GM12865 (cell line): Measurements from ENCODE around the gene DAB1.

Source experiments
- DNase-seq: peaks from one replicate; pipeline ENCODE4 v3.0.0; 2010; ENCODE audit warnings: low read depth
- H3K4me3 ChIP-seq: 2 replicates; pipeline ENCODE4 v1.5.1; 2011; ENCODE audit warnings: mild to moderate bottlenecking, low read depth, low read length, control low read depth
- TF ChIP-seq, protein P1 (sequence below): IDR thresholded peaks from 2 replicates; pipeline ENCODE4 v1.5.1; 2011; ENCODE audit warnings: low read length, control low read depth, low read depth, inconsistent platforms; ENCODE audit not compliant: insufficient read depth; ENCODE audit errors: missing control alignments

DAB1 gene

DNA sequence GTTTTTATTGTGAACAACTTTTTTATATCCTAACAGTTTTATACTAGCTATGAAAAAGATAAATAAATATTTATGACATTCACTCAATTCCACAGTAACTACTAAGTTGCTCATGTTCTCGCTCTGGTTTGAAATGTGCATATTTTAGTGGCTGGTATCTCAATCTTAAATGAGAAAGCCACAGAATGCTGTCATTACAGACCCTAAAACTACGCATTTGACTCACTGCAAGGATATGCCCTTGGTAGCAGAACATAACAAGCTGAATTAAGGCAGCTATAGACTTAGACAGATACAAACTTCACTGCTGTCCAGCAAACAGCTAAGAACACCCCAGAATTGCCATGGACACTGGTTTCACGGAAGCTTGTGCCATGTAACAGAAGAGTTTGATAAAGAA lies 19.0 kb downstream of the DAB1 start:
- H3K4me3 ChIP-seq: no peak overlapping the region
- no peak for DNase-seq
- TF ChIP-seq, protein P1, sequence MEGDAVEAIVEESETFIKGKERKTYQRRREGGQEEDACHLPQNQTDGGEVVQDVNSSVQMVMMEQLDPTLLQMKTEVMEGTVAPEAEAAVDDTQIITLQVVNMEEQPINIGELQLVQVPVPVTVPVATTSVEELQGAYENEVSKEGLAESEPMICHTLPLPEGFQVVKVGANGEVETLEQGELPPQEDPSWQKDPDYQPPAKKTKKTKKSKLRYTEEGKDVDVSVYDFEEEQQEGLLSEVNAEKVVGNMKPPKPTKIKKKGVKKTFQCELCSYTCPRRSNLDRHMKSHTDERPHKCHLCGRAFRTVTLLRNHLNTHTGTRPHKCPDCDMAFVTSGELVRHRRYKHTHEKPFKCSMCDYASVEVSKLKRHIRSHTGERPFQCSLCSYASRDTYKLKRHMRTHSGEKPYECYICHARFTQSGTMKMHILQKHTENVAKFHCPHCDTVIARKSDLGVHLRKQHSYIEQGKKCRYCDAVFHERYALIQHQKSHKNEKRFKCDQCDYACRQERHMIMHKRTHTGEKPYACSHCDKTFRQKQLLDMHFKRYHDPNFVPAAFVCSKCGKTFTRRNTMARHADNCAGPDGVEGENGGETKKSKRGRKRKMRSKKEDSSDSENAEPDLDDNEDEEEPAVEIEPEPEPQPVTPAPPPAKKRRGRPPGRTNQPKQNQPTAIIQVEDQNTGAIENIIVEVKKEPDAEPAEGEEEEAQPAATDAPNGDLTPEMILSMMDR: no peak

DNA sequence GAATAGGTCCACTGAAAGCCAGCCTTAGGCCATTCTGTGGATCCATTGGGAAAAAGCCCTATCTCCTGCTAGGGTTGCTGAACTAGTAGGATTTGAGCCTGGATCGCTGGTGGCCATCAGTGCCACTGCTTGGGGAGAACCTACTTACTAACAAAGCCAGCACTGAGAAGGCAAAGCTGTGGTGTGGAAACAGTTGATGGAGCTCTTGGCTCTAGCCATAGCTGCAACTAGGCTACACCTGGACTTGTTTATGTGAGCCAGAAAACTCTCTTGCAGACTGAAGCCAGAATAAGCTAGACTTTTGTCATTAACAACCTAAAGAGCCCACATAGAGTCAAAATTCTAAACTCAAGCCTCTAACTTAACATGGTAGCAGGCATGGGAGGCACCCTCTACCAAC lies 20.7 kb downstream of the DAB1 start:
- H3K4me3 ChIP-seq: no peak overlapping the region
- TF ChIP-seq, protein P1: no peak
- no peak for DNase-seq

DNA sequence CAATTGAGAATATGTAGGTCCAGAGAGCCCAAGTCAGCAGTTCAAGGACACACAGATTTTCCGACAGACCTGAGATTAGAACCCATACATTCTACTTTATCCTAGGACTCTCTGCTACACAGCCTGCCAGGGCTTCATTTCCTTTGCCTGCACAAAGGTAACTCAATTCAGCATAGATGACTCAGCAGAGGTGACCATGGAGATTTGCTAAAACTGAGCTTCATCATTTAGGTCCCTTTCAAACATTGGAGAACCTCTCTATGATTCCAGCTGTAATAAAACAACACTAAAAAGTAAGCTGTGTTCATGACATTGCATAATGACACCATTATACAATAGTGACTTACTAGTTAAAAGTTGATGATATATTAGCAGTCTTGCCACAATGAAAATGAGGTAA lies 22.2 kb downstream of the DAB1 start:
- H3K4me3 ChIP-seq: no peak overlapping the region
- TF ChIP-seq, protein P1: no peak
- no peak for DNase-seq

DNA sequence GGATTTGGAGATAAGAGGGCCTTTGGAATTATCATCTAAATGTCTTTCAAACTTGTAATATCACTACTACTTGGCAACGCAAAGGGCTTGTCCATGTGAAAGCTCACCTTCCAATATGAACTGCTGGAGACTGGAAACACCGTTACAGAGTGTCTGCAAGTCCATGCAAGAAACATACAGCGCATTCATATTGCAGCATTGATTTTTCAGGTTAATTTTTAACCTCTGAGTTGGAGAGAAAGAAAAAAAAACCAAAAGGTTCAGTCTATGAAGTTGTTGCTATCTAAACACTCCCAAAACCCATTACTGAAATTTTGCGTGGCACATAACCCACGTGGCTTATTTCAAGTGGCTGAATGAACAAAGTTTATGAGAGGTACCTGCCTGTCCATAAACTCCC lies 23.8 kb downstream of the DAB1 start:
- no peak for DNase-seq
- TF ChIP-seq, protein P1: no peak
- H3K4me3 ChIP-seq: no peak overlapping the region

DNA sequence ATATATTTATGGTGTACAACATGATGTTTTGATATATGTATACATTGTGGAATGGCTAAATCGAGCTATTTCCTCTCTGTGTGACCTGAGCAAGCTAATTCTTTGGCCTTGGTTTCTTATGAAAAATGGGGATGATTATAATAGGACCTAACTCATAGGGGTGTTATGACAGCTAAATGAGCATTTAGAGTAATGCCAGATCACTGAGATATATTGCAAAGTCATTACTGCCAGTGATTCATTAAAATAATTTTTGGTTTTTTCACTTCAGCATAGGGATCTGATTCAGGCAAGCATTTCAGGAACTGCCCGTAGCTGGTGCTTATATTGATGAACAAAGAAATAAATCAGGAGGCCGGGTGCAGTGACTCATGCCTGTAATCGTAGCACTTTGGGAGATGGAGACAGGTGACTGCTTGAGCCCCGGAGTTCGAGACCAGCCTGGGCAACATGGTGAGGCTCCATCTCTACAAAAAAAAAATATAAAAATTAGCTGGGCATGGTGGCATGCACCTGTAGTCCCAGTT lies 30.7 kb downstream of the DAB1 start:
- TF ChIP-seq, protein P1: no peak
- H3K4me3 ChIP-seq: no peak overlapping the region
- DNase-seq: no peak

DNA sequence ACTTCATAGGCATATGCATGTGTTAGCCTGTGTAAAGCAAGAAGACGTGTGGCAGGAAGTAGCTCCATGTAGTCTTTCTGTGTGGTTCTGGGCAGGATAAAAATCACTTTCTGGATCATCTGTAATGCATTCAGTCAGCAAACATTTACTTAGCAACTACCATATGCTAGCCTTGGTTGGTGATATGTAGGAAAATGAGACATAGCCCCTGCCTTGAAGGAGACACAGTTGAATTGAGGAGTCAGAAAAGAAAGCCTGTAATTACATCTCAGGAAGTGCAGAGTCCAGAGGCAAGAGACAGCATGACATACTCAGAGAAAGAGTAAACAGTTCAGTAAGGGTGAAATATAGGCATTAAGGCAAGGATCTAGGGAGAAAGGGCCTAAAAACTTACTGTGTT lies 38.5 kb downstream of the DAB1 start:
- TF ChIP-seq, protein P1: no peak
- DNase-seq: no peak
- no peak overlapping the region for H3K4me3 ChIP-seq

DNA sequence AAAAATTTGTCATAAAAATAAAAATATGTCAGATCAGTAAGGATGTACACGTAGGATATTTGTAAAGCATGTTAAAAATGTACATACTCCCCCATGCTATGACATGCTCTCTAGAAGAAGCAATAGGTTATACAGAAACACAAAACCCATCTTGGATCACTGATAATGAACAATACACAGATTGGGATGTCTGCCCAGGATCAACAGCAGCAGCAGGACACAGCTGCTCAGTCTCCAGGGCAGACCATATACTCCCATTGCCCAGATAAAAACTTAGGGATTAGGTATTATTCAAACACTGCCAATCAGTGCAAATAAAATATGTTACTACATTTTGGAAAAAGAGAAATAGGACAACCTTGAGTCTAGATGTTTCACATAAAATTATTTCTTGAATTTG lies 39.0 kb downstream of the DAB1 start:
- TF ChIP-seq, protein P1: no peak
- no peak for DNase-seq

More for the DNA sequence above, 39.0 kb downstream of the DAB1 start:
- no peak overlapping the region for H3K4me3 ChIP-seq
